A549 treated with DMSO at 1 μM for 4 hours (cell line): ENCODE results near the gene CTH. TPM values are rescaled to one million over a fixed set of nuclear protein-coding genes. Genes with fewer than 3 reads are reported as not detected.

Source experiments
- total RNA-seq: library from RNA; stranded (reverse); fragments of 200-300 nt; extraction: Qiagen RNA extraction; gene quantifications from 5 replicates; pipeline ENCODE4 v1.2.3, GENCODE V29; 2022; ENCODE audit warnings: low read depth

Gene CTH
- 1.6 to 2.1 TPM (median 1.7 TPM) in 5 replicates for total RNA-seq

DNA sequence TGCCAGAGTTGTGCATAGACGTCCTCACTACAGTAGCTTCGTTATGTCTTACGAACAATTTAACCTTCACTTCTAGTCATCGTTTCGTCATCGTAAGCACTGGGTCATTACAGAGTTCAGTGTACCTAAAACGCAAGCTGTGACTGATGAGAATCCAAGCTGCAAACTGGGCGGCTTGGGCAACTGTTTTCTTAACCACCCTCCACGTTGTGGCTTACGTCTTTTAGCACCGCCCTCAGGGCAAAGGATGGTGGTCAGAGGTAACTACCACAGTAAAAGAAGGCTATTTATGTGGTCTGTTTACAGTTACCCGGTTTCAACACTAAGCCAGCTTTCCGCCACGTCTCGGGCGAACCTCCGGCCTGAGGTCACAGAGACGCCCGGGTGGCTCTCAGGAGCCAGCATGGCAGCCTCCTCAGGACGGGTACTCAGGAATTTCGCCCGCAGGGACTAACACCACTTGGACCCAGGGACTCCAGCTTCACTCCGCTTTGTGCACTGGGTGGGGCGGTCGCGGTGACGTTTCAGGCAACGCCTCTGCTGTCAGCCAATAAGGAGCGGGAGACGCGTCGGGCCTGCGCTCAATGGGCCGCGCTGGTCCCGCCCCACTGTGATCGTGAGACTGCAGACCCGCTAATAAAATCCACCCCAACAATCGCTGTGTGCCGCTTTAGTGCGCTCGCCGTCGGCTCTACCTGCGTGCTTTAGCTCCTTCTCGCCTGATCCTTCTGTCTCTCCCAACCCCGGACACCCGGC is at the start of gene CTH:
Gene CTH (plus strand): TSS at position 665 of the 756 bp plus-strand sequence. CDS start 148 bp downstream, outside the sequence.

Other genes with a start within 250 kb of the CTH start
- 8.7 to 12.7 TPM (median 10.4 TPM) in 5 replicates for gene LRRC40, start 205.7 kb upstream of the CTH start, total RNA-seq
- 74.3 to 86.3 TPM (median 80.3 TPM) in 5 replicates for gene SRSF11, start 189.9 kb upstream of the CTH start, total RNA-seq
- 7.3 to 9.5 TPM (median 8.7 TPM) in 5 replicates for gene ANKRD13C, start 56.5 kb upstream of the CTH start, total RNA-seq